B cell (primary cell): Measurements from ENCODE around the gene AP5M1. TPM values are rescaled to one million over a fixed set of nuclear protein-coding genes. Genes with fewer than 3 reads are reported as not detected.

ENCODE experiments used
- ATAC-seq: fragments of 200-7000 bp; cut with Tn5 transposase; one replicate; pipeline ENCODE4 v1.10.0; 2021; ENCODE audit warnings: low read depth, mild to moderate bottlenecking, moderate number of reproducible peaks, moderate library complexity
- CTCF ChIA-PET: fragments of 350-600 bp; sonication (Branson Sonifier 250); formaldehyde crosslinking; loops from one replicate; lab custom pipeline; 2021; ENCODE audit warnings: antibody characterized with exemption, inconsistent platforms; lab: Charles Lee
- POLR2A ChIA-PET: fragments of 350-600 bp; sonication (Branson Sonifier 250); formaldehyde crosslinking; loops from one replicate; lab custom pipeline; 2021; ENCODE audit warnings: antibody characterized with exemption; lab: Charles Lee
- DNase-seq: peaks from one replicate; pipeline ENCODE4 v3.0.0; 2013
- H2AFZ ChIP-seq: 2 replicates; pipeline ENCODE4 v1.6.1; 2012; ENCODE audit warnings: mild to moderate bottlenecking, low read depth, low read length; ENCODE audit not compliant: insufficient read depth, poor library complexity, severe bottlenecking
- H3K27ac ChIP-seq, 2 donors: 1 replicate in 1 of 2; 2 replicates in 1 of 2; pipeline ENCODE4 v1.5.1; 2012 to 2013; ENCODE audit warnings: low read length in 2 of 2, mild to moderate bottlenecking in 2 of 2, moderate library complexity in 1 of 2
- H3K27me3 ChIP-seq, 4 experiments: fragments of 200-600 bp in 1 of 4; sonication (generic) in 1 of 4; replicated peaks in 1 of 4; 1 replicate in 2 of 4; 2 replicates in 2 of 4; pipeline versions ENCODE4 v1.6.1 to v1.7.0; 2013 to 2016; ENCODE audit warnings: low read length in 3 of 4, mild to moderate bottlenecking in 2 of 4, mixed read lengths in 1 of 4, moderate library complexity in 1 of 4; ENCODE audit not compliant: insufficient read depth in 4 of 4, control insufficient read depth in 3 of 4; ENCODE audit errors: control extremely low read depth in 1 of 4
- H3K36me3 ChIP-seq, 2 experiments: replicated peaks in 1 of 2; 1 replicate in 1 of 2; 2 replicates in 1 of 2; pipeline versions ENCODE4 v1.6.1 to v1.7.1; 2013; ENCODE audit warnings: low read length in 1 of 2; ENCODE audit not compliant: insufficient read depth in 2 of 2, control insufficient read depth in 1 of 2; ENCODE audit errors: control extremely low read depth in 1 of 2, extremely low read depth in 1 of 2
- H3K4me1 ChIP-seq, 2 donors: fragments of 200-600 bp in 1 of 2; sonication (generic) in 1 of 2; 1 replicate in 1 of 2; 2 replicates in 1 of 2; pipeline versions ENCODE4 v1.5.1 to v1.6.1; 2013 to 2017; ENCODE audit warnings: low read length in 2 of 2; ENCODE audit not compliant: control insufficient read depth in 2 of 2, insufficient read depth in 2 of 2
- H3K4me2 ChIP-seq: replicated peaks from 2 replicates; pipeline ENCODE3; 2012; ENCODE audit warnings: mild to moderate bottlenecking, low read depth, low read length; ENCODE audit not compliant: poor library complexity, severe bottlenecking
- H3K4me3 ChIP-seq, 5 experiments: fragments of 200-600 bp in 1 of 5; sonication (generic) in 1 of 5; 1 replicate in 3 of 5; 2 replicates in 2 of 5; pipeline versions ENCODE4 v1.5.1 to v1.7.0; 2011 to 2016; ENCODE audit warnings: low read length in 4 of 5, mild to moderate bottlenecking in 4 of 5, low read depth in 2 of 5, control low read depth in 1 of 5, moderate library complexity in 1 of 5; ENCODE audit not compliant: insufficient read depth in 1 of 5; ENCODE audit errors: control extremely low read depth in 1 of 5, extremely low read depth in 1 of 5
- H3K79me2 ChIP-seq: fragments of 200-600 bp; sonication (generic); one replicate; pipeline ENCODE4 v1.6.0; 2016; ENCODE audit warnings: low read length; ENCODE audit not compliant: control insufficient read depth, insufficient read depth
- H3K9ac ChIP-seq: fragments of 200-600 bp; sonication (generic); 2 replicates; pipeline ENCODE4 v1.6.1; 2017; ENCODE audit warnings: mild to moderate bottlenecking, low read length, moderate library complexity
- H3K9me3 ChIP-seq, 3 donors: one replicate each; pipeline versions ENCODE4 v1.6.1 to v1.7.1; 2013; ENCODE audit warnings: low read length in 2 of 3; ENCODE audit not compliant: control insufficient read depth in 2 of 3, insufficient read depth in 1 of 3; ENCODE audit errors: control extremely low read depth in 1 of 3
- H4K20me1 ChIP-seq: 2 replicates; pipeline ENCODE4 v1.6.0; 2012; ENCODE audit warnings: mild to moderate bottlenecking, low read length; ENCODE audit not compliant: insufficient read depth, control insufficient read depth, poor library complexity, severe bottlenecking
- H3K27ac Mint-ChIP-seq: one replicate; pipeline ENCODE4 v1.8.0; 2021; ENCODE audit warnings: mixed read lengths
- H3K27me3 Mint-ChIP-seq: one replicate; pipeline ENCODE4 v1.8.0; 2021; ENCODE audit warnings: mixed read lengths
- H3K4me1 Mint-ChIP-seq: one replicate; pipeline ENCODE4 v1.8.0; 2021; ENCODE audit warnings: mixed read lengths
- H3K4me3 Mint-ChIP-seq: one replicate; pipeline ENCODE4 v1.8.0; 2021; ENCODE audit warnings: mixed read lengths
- H3K9me3 Mint-ChIP-seq: one replicate; pipeline ENCODE4 v1.8.0; 2022; ENCODE audit warnings: mixed read lengths; ENCODE audit not compliant: insufficient read depth
- CTCF ChIP-seq: fragments of 200-600 bp; IDR thresholded peaks from one replicate; pipeline ENCODE4 v1.8.0; 2022; ENCODE audit warnings: antibody characterized with exemption, mild to moderate bottlenecking
- EZH2 ChIP-seq: IDR thresholded peaks from 2 replicates; pipeline ENCODE4 v1.6.1; 2012; ENCODE audit warnings: borderline replicate concordance, low read depth, mild to moderate bottlenecking, moderate library complexity, low read length; ENCODE audit not compliant: insufficient read depth, poor library complexity, severe bottlenecking
- WGBS: methylation state at CpG from one replicate; pipeline ENCODE4 v1.1.5; 2013; ENCODE audit warnings: missing lambda C conversion rate; ENCODE audit not compliant: insufficient coverage; 5-methylcytosine and 5-hydroxymethylcytosine counted together
- intact Hi-C: fragments of 100-400 bp; cut with micrococcal nuclease; formaldehyde crosslinking; loops from one replicate; pipeline ENCODE4 v1.10.0; 2022
- polyA plus RNA-seq: library from polyadenylated mRNA; depleted of rRNA; stranded (reverse); fragments of >200 nt; gene quantifications from 2 replicates; pipeline ENCODE4 v1.2.3, GENCODE V29; 2012
- total RNA-seq, 2 donors: library from RNA; stranded (reverse); fragments of 120-200 nt in 1 of 2; gene quantifications; 1 replicate in 1 of 2; 2 replicates in 1 of 2; pipeline versions ENCODE4 v1.2.3 to v1.2.4, GENCODE V29; 2013 to 2022

Gene AP5M1
- total and polyA plus RNA-seq, 2 donors (not counting 1 experiment from before 2014, with no cell fraction given), result 14.5 to 53.6 TPM

- WGBS, result 100% methylated on average over 3 of the region's 4 CpGs
- no peak overlapping the region for H3K27ac Mint-ChIP-seq
- POLR2A ChIA-PET, result no interaction called here
These were observed 29.1 kb downstream of the AP5M1 start for GRCh38 chr14:57297852-57298251.

GRCh38 chr14:57299511-57299910 lies 30.7 kb downstream of the AP5M1 start:
- Histone ChIP-seq H4K20me1 (no peaks in the 10 kb centered on the region), H3K9me3 (no peaks in the 10 kb centered on the region), H3K4me2 (no peak overlapping the region), H3K9ac (no peak overlapping the region), H3K4me3 (no peak overlapping the region), H3K27me3 (peaks cover 0 to 5% (median 0%) of the 10 kb centered on the region in 4 experiments), H2AFZ (no peak overlapping the region), H3K79me2 (no peaks in the 10 kb centered on the region), H3K27ac (no peak overlapping the region), H3K4me1 (no peaks in the 10 kb centered on the region), H3K36me3 (no peaks in the 10 kb centered on the region)
- intact Hi-C loops, result loop anchor here (10.0 kb wide), 1 partner anchor 95 kb away; no protein-coding TSS in a partner anchor
- no peak overlapping the region for H3K27ac Mint-ChIP-seq
- ATAC-seq (no peak), DNase-seq (no peak)
- H3K9me3 Mint-ChIP-seq, result no peaks in the 10 kb centered on the region
- no peak overlapping the region for H3K4me3 Mint-ChIP-seq
- H3K27me3 Mint-ChIP-seq, result peaks cover 10% of the 10 kb centered on the region
- H3K4me1 Mint-ChIP-seq, result no peaks in the 10 kb centered on the region
- WGBS, result 80% methylated on average over 2 of the region's 3 CpGs
- ChIA-PET POLR2A (no interaction called here), CTCF (interaction anchor here (0.6 kb wide), 1 partner anchor 16 kb away, joined by 4 read pairs; no protein-coding TSS in a partner anchor)
- TF ChIP-seq EZH2 (no peak), CTCF (no peak)

More at GRCh38 chr14:57297852-57298251, 29.1 kb downstream of the AP5M1 start:
- intact Hi-C loops, result loop anchor here (10.0 kb wide), 1 partner anchor 93 kb away; no protein-coding TSS in a partner anchor
- TF ChIP-seq EZH2 (no peak), CTCF (no peak)
- Histone ChIP-seq H3K4me2 (no peak overlapping the region), H3K27me3 (no peaks in the 10 kb centered on the region), H3K27ac (no peak overlapping the region), H3K9me3 (no peaks in the 10 kb centered on the region), H3K4me3 (no peak overlapping the region), H2AFZ (no peak overlapping the region), H3K79me2 (no peaks in the 10 kb centered on the region), H3K36me3 (no peaks in the 10 kb centered on the region), H3K9ac (no peak overlapping the region), H3K4me1 (no peaks in the 10 kb centered on the region), H4K20me1 (no peaks in the 10 kb centered on the region)
- DNase-seq (no peak), ATAC-seq (no peak)
- H3K27me3 Mint-ChIP-seq, result no peaks in the 10 kb centered on the region
- H3K4me1 Mint-ChIP-seq, result no peaks in the 10 kb centered on the region
- no peak overlapping the region for H3K4me3 Mint-ChIP-seq
- CTCF ChIA-PET, result interaction anchor here (1.0 to 1.1 kb wide), 2 partner anchors 18 to 19 kb away, joined by 3 to 4 read pairs; no protein-coding TSS in a partner anchor
- H3K9me3 Mint-ChIP-seq, result no peaks in the 10 kb centered on the region
